NT2/D1 (cell line): Measurements from ENCODE around the gene VMP1.

Experiments used
- SUZ12 ChIP-seq: IDR thresholded peaks from 2 replicates; pipeline ENCODE4 v1.6.1; 2011; ENCODE audit not compliant: insufficient read length, insufficient read depth; ENCODE audit errors: extremely low read depth
- ZNF274 ChIP-seq: IDR thresholded peaks from 2 replicates; pipeline ENCODE4 v1.6.1; 2011; ENCODE audit warnings: mild to moderate bottlenecking, low read depth, low read length

DNA sequence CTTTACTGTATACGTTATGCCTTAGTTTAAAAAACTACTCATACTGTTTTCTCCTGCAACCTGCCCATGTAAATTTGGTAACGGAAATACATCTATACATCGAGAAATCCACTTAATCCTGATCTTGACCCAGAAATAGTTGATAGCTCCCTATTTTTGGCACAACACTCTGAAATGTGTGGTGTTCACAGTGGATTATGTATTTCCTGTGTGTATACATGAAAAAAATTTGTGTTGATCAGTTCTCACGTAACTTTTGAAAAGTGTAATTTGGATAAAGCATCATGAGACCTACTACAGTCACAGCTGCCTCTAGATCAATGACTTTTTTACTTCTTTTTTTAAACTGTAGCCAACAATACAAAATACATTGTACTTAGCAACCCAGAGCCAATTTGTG is 90.7 kb downstream of the VMP1 start:
- TF ChIP-seq SUZ12 (no peak), ZNF274 (no peak)
